ENCODE results near the gene HOXD13.

DNA sequence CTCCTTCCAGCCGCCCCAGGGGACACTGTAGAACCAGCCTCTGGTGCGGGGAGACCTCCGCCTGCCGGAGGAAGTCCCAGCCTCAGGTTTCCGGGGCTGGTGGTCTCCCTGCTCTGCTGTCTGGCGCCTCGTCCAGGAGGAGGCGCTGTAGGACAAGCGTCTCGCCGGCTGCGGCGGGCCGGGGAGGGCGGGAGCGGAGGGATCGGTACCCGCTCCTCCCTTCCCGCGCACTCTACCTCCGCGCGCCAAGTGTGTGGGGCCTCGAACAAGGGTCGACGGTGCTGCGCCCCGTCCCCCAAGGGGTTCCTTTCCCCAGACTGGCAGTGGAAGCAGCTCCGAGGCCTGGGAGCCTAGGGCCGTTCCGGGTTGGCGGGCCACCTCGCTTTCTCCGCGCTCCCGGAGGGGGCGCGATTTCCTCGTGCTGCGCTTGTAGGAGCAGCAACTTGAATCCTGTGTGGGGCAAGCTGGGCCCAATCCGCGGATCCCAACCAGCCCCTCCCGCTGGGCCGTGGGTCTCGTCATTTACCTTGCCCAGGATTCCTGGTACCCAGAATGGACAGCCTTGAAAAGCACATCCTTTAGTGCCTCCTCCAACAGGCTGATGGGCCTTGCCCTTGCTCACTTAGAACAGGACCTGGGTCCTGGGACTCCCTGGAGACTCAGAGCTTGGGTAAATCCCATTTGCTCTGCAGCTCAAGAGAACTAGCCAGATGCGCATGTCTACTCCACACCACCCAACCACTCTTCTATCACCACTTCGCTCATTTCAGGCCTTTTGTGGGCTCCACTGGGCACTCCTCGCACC lies 48.2 kb downstream of the HOXD13 start:
- TF ChIP-seq ZC3H10 (CRISPR knock-in tag; IDR thresholded peaks at IDR 0.05), result no peak
- no peak for TF ChIP-seq BACH2 (CRISPR knock-in tag; IDR thresholded peaks at IDR 0.05; ENCODE audit: borderline replicate concordance)
- TF ChIP-seq ZNF70 (CRISPR knock-in tag; IDR thresholded peaks at IDR 0.05), result no peak
- TF ChIP-seq TCF4 (CRISPR knock-in tag; IDR thresholded peaks at IDR 0.05; ENCODE audit: borderline replicate concordance), result no peak
- TF ChIP-seq ZFP30 (CRISPR knock-in tag; IDR thresholded peaks at IDR 0.05), result no peak
- TF ChIP-seq ARNTL (CRISPR knock-in tag; IDR thresholded peaks at IDR 0.05; ENCODE audit: borderline replicate concordance, low read depth), result no peak
- TF ChIP-seq, protein P1, sequence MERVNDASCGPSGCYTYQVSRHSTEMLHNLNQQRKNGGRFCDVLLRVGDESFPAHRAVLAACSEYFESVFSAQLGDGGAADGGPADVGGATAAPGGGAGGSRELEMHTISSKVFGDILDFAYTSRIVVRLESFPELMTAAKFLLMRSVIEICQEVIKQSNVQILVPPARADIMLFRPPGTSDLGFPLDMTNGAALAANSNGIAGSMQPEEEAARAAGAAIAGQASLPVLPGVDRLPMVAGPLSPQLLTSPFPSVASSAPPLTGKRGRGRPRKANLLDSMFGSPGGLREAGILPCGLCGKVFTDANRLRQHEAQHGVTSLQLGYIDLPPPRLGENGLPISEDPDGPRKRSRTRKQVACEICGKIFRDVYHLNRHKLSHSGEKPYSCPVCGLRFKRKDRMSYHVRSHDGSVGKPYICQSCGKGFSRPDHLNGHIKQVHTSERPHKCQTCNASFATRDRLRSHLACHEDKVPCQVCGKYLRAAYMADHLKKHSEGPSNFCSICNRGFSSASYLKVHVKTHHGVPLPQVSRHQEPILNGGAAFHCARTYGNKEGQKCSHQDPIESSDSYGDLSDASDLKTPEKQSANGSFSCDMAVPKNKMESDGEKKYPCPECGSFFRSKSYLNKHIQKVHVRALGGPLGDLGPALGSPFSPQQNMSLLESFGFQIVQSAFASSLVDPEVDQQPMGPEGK (CRISPR knock-in tag; IDR thresholded peaks at IDR 0.05; ENCODE audit: borderline replicate concordance), result no peak
- TF ChIP-seq PPARA (CRISPR knock-in tag; IDR thresholded peaks at IDR 0.05; ENCODE audit: borderline replicate concordance), result no peak
- TF ChIP-seq ESRRG (CRISPR knock-in tag; IDR thresholded peaks at IDR 0.05), result no peak
